Coronary artery (tissue), 2 donors: ENCODE results near the gene CACNB2.

Experiments
- DNase-seq: peaks from one replicate; pipeline ENCODE4 v3.0.0-alpha.2; 2017; ENCODE audit warnings: low spot score
- H3K27ac ChIP-seq, 2 donors: fragments of 200-600 bp; sonication (generic); one replicate each; pipeline ENCODE4 v1.5.1; 2016 to 2019
- H3K4me3 ChIP-seq: fragments of 200-600 bp; sonication (generic); 2 replicates; pipeline ENCODE4 v1.5.1; 2016; ENCODE audit warnings: mild to moderate bottlenecking, moderate library complexity
- TF ChIP-seq, protein P1 (sequence below): fragments of 200-600 bp; sonication (generic); IDR thresholded peaks from one replicate; pipeline ENCODE4 v1.5.1; 2019; ENCODE audit warnings: antibody characterized with exemption

CACNB2 gene

DNA sequence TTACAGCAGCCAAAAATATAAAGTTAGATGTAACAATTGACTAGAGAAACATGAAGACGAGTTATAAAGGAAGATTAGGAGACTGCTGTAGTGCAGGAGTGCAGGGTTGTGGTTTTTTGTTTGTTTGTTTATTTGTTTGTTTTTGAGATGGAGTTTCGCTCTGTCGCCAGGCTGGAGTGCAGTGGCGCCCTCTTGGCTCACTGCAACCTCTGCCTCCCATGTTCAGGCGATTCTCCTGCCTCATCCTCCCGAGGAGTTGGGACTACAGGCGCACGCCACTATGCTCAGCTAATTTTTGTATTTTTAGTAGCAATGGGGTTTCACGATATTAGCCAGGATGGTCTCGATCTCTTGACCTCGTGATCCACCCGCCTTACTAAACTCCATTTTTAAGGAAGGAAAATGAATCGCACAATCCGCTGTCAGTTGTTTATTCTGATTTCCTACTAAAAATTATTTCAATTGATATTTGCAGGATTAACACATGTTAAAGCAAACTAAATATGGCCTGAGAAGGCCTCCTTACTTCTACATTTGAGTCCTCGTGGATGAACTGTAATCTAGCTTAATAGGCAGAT, 277.8 kb downstream of the CACNB2 start:
- no peak for DNase-seq
- TF ChIP-seq, protein P1, sequence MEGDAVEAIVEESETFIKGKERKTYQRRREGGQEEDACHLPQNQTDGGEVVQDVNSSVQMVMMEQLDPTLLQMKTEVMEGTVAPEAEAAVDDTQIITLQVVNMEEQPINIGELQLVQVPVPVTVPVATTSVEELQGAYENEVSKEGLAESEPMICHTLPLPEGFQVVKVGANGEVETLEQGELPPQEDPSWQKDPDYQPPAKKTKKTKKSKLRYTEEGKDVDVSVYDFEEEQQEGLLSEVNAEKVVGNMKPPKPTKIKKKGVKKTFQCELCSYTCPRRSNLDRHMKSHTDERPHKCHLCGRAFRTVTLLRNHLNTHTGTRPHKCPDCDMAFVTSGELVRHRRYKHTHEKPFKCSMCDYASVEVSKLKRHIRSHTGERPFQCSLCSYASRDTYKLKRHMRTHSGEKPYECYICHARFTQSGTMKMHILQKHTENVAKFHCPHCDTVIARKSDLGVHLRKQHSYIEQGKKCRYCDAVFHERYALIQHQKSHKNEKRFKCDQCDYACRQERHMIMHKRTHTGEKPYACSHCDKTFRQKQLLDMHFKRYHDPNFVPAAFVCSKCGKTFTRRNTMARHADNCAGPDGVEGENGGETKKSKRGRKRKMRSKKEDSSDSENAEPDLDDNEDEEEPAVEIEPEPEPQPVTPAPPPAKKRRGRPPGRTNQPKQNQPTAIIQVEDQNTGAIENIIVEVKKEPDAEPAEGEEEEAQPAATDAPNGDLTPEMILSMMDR, result no peak
- no peak overlapping the region for H3K4me3 ChIP-seq
- H3K27ac ChIP-seq, result no peak overlapping the region

DNA sequence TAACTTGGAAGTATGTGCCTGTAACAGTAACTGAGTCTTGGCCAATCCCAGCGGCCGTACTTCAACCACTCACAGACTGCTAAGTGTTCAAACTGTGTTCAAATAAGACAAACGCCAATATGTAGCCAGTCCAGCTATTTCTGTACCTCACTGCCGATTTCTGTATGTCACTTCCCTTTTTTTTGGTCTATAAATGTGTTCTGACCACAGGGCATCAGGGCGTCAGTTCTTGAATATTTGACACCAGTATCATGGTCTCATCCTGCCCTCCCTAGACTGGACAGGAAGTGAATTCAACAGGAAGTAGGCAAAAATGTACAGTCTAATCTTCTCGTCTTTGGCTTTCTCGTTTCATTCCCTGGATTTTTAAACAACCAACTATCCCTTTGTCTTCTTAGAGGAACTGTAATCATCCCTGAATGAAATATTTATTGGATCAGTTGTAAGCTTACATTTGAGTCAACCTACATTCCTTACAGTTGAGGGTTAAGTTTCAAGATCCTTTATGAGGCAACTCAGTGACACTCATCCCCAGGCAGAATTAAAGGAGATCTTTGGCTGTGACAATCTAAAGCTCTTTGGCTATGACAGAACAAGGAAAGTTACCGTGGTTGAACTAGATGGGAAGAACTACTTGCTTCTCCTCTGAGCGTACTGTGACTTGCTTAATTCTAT, 278.5 kb downstream of the CACNB2 start:
- TF ChIP-seq, protein P1, result no peak
- Histone ChIP-seq H3K4me3 (no peak overlapping the region), H3K27ac (no peak overlapping the region)
- no peak for DNase-seq

DNA sequence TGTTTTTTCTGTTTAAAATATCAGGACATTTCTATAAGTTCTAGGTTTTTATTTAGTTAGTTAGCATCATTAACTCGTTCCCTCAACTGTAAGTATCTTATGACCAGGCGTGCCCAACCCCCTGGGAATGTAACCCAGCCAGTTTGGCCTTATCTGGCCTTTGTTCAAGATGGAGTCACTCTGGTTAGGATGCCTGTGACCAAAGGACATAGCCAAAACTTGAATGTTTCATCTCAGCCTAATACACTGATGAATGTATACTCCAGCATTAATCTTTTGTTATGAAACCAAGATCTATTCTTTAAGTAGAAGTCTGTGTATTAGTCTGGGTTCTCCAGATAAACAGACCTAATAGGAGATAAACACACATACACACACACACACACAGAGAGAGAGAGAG, 279.7 kb downstream of the CACNB2 start:
- no peak overlapping the region for H3K4me3 ChIP-seq
- H3K27ac ChIP-seq, result no peak overlapping the region
- no peak for DNase-seq
- TF ChIP-seq, protein P1, result no peak

DNA sequence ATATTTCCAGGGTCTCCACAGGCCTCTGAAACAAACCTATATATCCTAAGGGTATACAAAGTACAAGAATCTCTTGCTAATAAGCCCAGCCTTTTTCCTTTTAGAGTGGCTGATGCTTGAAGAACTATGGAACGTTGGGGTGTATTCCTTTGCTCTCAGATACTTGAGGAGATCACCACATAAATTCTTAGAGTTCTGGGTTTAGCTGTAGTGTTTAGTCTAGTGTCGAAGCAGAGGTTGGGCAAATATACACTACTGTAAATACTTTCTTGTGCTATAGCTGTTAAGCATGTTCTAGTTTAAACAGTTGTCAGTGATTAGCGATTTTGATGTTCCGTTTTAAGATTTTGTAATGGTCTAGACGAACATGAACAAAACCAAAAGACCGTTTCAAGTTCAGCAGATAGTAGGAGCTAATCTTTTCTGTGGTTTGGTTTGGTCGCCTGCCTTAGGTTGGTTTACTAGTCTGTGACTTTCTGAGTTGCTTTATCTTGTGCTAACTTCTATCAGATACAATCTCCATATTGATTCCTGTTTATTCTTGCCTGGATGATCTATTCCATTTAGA, 281.6 kb downstream of the CACNB2 start:
- Histone ChIP-seq H3K27ac (no peak overlapping the region), H3K4me3 (no peak overlapping the region)
- TF ChIP-seq, protein P1, result no peak
- DNase-seq, result no peak

DNA sequence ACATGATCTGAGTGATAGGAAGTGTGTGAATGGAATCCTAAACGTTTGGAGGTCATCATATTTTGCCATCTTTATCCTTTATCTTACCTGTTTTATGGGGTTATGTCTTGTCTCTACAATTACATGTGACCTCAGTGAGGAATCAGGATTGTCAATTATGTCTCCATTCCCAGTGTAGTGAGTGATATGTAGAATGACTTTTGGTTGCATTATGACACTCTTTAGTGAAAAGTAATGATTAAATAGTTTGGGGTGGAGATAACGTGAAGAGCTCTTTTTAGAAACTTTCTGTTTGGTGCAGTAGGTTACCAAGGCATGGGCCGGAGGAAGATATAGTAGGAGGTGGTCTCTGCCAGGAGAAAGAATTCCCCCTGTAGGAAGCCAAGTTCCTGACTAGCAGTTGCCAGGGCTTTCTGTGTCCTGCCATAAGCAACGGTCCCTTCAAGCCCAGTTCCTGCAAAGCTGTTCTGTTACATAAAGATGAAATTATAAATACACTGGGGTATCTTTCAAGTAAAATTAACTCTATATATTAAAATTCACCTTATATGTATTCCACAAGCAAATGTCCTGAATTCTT, 282.9 kb downstream of the CACNB2 start:
- TF ChIP-seq, protein P1, result no peak
- Histone ChIP-seq H3K4me3 (no peak overlapping the region), H3K27ac (no peak overlapping the region)
- no peak for DNase-seq

DNA sequence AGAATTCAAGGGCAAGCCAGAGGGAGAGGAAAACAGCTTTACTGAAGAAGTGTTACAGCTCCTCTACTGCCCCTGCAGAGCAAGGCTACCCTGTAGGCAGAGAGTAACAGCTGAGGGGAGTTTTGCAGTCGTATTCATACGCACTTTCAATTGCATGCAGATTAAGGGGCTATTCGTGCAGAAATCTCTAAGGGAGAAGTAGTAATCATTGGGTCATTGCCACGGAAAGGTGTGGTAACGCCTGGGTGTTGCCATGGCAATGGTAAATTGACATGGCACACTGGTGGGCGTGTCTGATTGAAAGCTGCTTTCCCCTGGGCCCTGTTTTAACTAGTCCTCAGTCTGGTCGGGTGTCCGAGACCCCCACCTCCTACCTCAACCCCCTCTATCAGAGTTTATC, 284.0 kb downstream of the CACNB2 start:
- no peak for DNase-seq
- H3K27ac ChIP-seq, result no peak overlapping the region
- TF ChIP-seq, protein P1, result no peak
- H3K4me3 ChIP-seq, result no peak overlapping the region
